Parathyroid adenoma (tissue), 2 donors: ENCODE measurements around the gene PRRC2B.

Source experiments
- H2AFZ ChIP-seq: fragments of 300-600 bp; sonication (generic); one replicate; pipeline ENCODE4 v1.7.0; 2017; ENCODE audit warnings: antibody characterized with exemption, mild to moderate bottlenecking
- H3K27ac ChIP-seq: fragments of 300-600 bp; sonication (generic); one replicate; pipeline ENCODE4 v1.7.0; 2017
- H3K27me3 ChIP-seq: fragments of 300-600 bp; sonication (generic); one replicate; pipeline ENCODE4 v1.7.0; 2017; ENCODE audit warnings: low read length; ENCODE audit not compliant: control insufficient read depth, insufficient read depth
- H3K36me3 ChIP-seq: fragments of 300-600 bp; sonication (generic); one replicate; pipeline ENCODE4 v1.7.0; 2017; ENCODE audit warnings: low read length; ENCODE audit not compliant: control insufficient read depth, insufficient read depth
- H3K4me1 ChIP-seq: fragments of 300-600 bp; sonication (generic); one replicate; pipeline ENCODE4 v1.7.0; 2017; ENCODE audit warnings: control low read depth
- H3K4me2 ChIP-seq: fragments of 300-600 bp; sonication (generic); one replicate; pipeline ENCODE4 v1.7.0; 2017; ENCODE audit warnings: low read length
- H3K4me3 ChIP-seq: fragments of 300-600 bp; sonication (generic); one replicate; pipeline ENCODE4 v1.7.0; 2017; ENCODE audit warnings: low read depth, low read length
- H3K79me2 ChIP-seq: fragments of 300-600 bp; sonication (generic); one replicate; pipeline ENCODE4 v1.7.0; 2017; ENCODE audit warnings: control low read depth
- H3K9ac ChIP-seq: fragments of 300-600 bp; sonication (generic); one replicate; pipeline ENCODE4 v1.7.0; 2017; ENCODE audit warnings: mild to moderate bottlenecking
- H3K9me3 ChIP-seq: fragments of 300-600 bp; sonication (generic); one replicate; pipeline ENCODE4 v1.7.0; 2017; ENCODE audit warnings: low read length; ENCODE audit not compliant: control insufficient read depth
- CTCF ChIP-seq: fragments of 300-600 bp; sonication (generic); IDR thresholded peaks from one replicate; pipeline ENCODE4 v1.7.0; 2017; ENCODE audit warnings: antibody characterized with exemption, mild to moderate bottlenecking
- donor health status: primary hyperparathyroidism.

Gene PRRC2B

DNA sequence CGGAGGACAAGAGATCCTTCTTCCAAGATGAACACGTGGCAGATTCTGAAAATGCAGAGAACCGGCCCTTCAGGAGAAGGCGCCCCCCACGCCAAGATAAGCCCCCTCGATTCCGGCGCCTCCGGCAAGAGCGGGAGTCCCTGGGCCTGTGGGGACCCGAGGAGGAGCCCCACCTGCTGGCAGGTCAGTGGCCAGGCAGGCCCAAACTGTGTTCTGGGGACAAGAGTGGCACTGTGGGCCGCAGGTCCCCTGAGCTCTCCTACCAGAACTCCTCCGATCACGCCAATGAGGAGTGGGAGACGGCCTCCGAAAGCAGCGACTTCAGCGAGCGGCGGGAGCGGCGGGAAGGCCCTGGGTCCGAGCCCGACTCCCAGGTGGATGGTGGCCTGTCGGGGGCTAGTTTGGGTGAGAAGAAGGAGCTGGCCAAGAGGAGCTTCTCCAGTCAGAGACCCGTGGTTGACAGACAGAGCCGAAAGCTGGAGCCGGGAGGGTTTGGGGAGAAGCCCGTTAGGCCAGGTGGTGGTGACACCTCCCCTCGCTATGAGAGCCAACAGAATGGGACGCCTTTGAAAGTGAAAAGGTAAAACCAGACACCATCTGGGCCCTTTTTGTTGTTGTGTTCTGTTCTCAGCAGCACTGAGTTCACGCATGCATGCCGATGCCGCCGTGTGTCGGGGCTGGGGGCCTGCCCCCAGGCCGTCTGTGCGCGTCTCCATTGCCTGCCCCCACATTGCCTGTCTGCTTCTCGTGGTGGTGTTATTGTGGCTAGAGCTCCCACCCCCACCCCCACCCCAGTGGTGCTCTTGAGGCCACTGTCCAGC, 82.3 kb downstream of the PRRC2B start:
- Histone ChIP-seq H3K9me3 (no peaks in the 10 kb centered on the region), H3K79me2 (peaks cover 3% of the 10 kb centered on the region), H3K36me3 (no peaks in the 10 kb centered on the region), H3K4me1 (no peaks in the 10 kb centered on the region), H3K27me3 (no peaks in the 10 kb centered on the region), H3K4me3 (no peak overlapping the region), H2AFZ (no peak overlapping the region), H3K9ac (no peak overlapping the region), H3K27ac (no peak overlapping the region), H3K4me2 (no peak overlapping the region)
- peak; percentile 9 for TF ChIP-seq CTCF

- TF ChIP-seq CTCF: no peak
Measured at GRCh38 chr9:131476777-131477345, 83.0 kb downstream of the PRRC2B start.

GRCh38 chr9:131477367-131477766, 83.5 kb downstream of the PRRC2B start:
- H3K4me2 ChIP-seq: no peak overlapping the region
- H3K79me2 ChIP-seq: peaks cover 5% of the 10 kb centered on the region
- H3K4me1 ChIP-seq: no peaks in the 10 kb centered on the region
- H3K27me3 ChIP-seq: no peaks in the 10 kb centered on the region
- H3K9ac ChIP-seq: no peak overlapping the region
- no peaks in the 10 kb centered on the region for H3K36me3 ChIP-seq
- no peak overlapping the region for H3K27ac ChIP-seq
- no peaks in the 10 kb centered on the region for H3K9me3 ChIP-seq
- no peak overlapping the region for H2AFZ ChIP-seq
- no peak overlapping the region for H3K4me3 ChIP-seq
- TF ChIP-seq CTCF: no peak

More at GRCh38 chr9:131476777-131477345, 83.0 kb downstream of the PRRC2B start:
- Histone ChIP-seq H3K9me3 (no peaks in the 10 kb centered on the region), H2AFZ (no peak overlapping the region), H3K9ac (no peak overlapping the region), H3K4me1 (no peaks in the 10 kb centered on the region), H3K79me2 (peaks cover 5% of the 10 kb centered on the region), H3K36me3 (no peaks in the 10 kb centered on the region), H3K4me2 (no peak overlapping the region), H3K4me3 (no peak overlapping the region), H3K27me3 (no peaks in the 10 kb centered on the region), H3K27ac (no peak overlapping the region)

DNA sequence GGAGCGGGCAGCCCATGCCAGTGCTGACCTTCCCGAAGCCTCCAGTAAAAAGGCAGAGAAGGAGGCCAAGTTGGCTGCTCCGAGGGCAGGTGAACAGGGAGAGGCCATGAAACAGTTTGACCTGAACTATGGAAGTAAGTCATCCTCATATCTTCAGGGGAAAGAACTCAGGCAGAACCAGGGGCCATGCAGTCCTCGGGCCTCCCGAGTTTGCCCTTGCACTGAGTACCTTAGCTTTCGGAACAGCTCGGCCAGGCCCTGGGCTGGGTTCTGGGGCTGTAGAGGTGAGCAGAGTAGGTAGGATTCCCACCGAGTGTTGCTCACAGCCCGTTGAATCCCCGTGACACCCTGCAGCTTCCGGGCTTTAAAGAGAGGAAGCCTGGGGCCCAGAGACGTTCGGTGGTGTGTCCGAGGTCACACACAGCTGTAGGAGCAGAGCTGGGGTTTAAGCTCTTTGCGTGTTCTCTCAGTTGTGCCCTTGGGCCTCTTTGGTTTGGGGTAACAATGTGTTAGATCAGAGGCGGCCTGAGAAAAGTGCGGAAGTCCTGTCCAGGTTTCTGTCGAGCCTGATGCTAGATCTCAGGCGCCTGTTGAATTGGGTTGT, 84.0 kb downstream of the PRRC2B start:
- H3K79me2 ChIP-seq: peaks cover 5% of the 10 kb centered on the region
- no peaks in the 10 kb centered on the region for H3K36me3 ChIP-seq
- H3K9ac ChIP-seq: no peak overlapping the region
- H3K4me1 ChIP-seq: no peaks in the 10 kb centered on the region
- no peak overlapping the region for H3K4me2 ChIP-seq
- no peak overlapping the region for H3K27ac ChIP-seq
- H2AFZ ChIP-seq: no peak overlapping the region
- H3K27me3 ChIP-seq: no peaks in the 10 kb centered on the region
- H3K4me3 ChIP-seq: no peak overlapping the region
- H3K9me3 ChIP-seq: no peaks in the 10 kb centered on the region
- TF ChIP-seq CTCF: no peak
